HG03139 (cell line): ENCODE data around the gene SUGP1.
A peak's percentile ranks its signal among the peaks of the same experiment; 100 is the strongest.
"Not testable (repeated sequence)": the region's sequence is repeated elsewhere in the genome, so short reads cannot be mapped to it uniquely, and the experiment has no call there.

ENCODE experiments used
- ATAC-seq: cut with Tn5 transposase; IDR thresholded peaks from one replicate; pipeline ENCODE4 v1.9.1; 2021; ENCODE audit not compliant: unreplicated experiment

SUGP1 gene

GRCh38 chr19:19320361-19321140 is at the start of gene SUGP1, which contains the start of gene MAU2:
SUGP1 (minus strand) TSS chr19:19320509; CDS start chr19:19320496, 13 bp downstream.
MAU2 (plus strand) TSS chr19:19320829; CDS start chr19:19320860, 31 bp downstream.
- ATAC-seq: peak; percentile 89

- no peak for ATAC-seq
Measured at GRCh38 chr19:19368087-19368486, 47.8 kb upstream of the SUGP1 start.

- ATAC-seq: peak; percentile 72
Measured at GRCh38 chr19:19366434-19367396, 46.4 kb upstream of the SUGP1 start.

- no peak for ATAC-seq
Measured at GRCh38 chr19:19362075-19362474, 41.8 kb upstream of the SUGP1 start.

GRCh38 chr19:19361075-19361594 is 40.8 kb upstream of the SUGP1 start:
- no peak for ATAC-seq

GRCh38 chr19:19356901-19357566 is 36.7 kb upstream of the SUGP1 start:
- ATAC-seq: no peak

- ATAC-seq: no peak
Measured at GRCh38 chr19:19356500-19356899, 36.2 kb upstream of the SUGP1 start.

- no peak for ATAC-seq
Measured at GRCh38 chr19:19355606-19356139, 35.4 kb upstream of the SUGP1 start.

GRCh38 chr19:19354932-19355331 is 34.6 kb upstream of the SUGP1 start:
- no peak for ATAC-seq

- no peak for ATAC-seq
Measured at GRCh38 chr19:19354007-19354406, 33.7 kb upstream of the SUGP1 start.

- no peak for ATAC-seq
Measured at GRCh38 chr19:19352823-19353222, 32.5 kb upstream of the SUGP1 start.

GRCh38 chr19:19350756-19351155 is 30.4 kb upstream of the SUGP1 start:
- not testable (repeated sequence) for ATAC-seq

- ATAC-seq: no peak
Measured at GRCh38 chr19:19349365-19349764, 29.1 kb upstream of the SUGP1 start.

GRCh38 chr19:19348266-19348665 is 28.0 kb upstream of the SUGP1 start:
- no peak for ATAC-seq

GRCh38 chr19:19347401-19348110 is 27.2 kb upstream of the SUGP1 start:
- no peak for ATAC-seq

GRCh38 chr19:19345970-19346369 is 25.7 kb upstream of the SUGP1 start:
- ATAC-seq: no peak

GRCh38 chr19:19345232-19345631 is 24.9 kb upstream of the SUGP1 start:
- ATAC-seq: no peak

GRCh38 chr19:19343762-19344161 is 23.5 kb upstream of the SUGP1 start:
- ATAC-seq: no peak

- ATAC-seq: no peak
Measured at GRCh38 chr19:19343016-19343362, 22.7 kb upstream of the SUGP1 start.
